ENCODE data around the gene ABCG8. TPM values are rescaled to one million over a fixed set of nuclear protein-coding genes. Genes with fewer than 3 reads are reported as not detected.

ABCG8 gene
- total RNA-seq, 4 donors from 2014 or later, result not detected

DNA sequence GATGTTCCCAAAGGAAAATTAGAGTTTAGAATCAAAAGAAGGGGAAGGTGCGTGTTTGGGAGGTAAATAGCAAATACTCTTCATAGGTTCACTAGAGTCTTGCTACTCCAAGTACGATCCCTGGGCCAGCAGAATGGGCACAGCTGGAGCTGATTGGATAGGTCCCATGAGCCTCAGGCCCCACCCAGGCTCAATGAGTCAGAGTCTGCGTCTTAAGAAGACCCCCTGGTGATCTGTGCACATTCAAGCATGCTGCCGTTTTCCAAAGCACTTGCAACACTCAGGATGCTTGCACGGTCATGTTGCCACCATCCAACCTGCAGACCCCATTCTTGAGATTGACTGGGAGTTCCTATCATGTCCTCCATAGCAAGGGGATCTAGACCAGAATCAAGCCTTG, 40.5 kb downstream of the ABCG8 start:
- H3K36me3 ChIP-seq, result no peaks in the 10 kb centered on the region
- DNase-seq (ENCODE audit: low spot score in 2 of 2), result no peak
- H3K27ac ChIP-seq, result no peak overlapping the region
- H3K9me3 ChIP-seq, result no peaks in the 10 kb centered on the region
- TF ChIP-seq POLR2A (IDR thresholded peaks at IDR 0.05) (no peak), CTCF (IDR thresholded peaks at IDR 0.05) (no peak), EP300 (IDR thresholded peaks at IDR 0.05) (no peak)
- H3K27me3 ChIP-seq, result no peaks in the 10 kb centered on the region
- 65 to 70% methylated on average over 5 of the region's 5 CpGs for WGBS, 2 donors
- H3K4me1 ChIP-seq, result no peaks in the 10 kb centered on the region
- H3K4me3 ChIP-seq, result no peak overlapping the region

DNA sequence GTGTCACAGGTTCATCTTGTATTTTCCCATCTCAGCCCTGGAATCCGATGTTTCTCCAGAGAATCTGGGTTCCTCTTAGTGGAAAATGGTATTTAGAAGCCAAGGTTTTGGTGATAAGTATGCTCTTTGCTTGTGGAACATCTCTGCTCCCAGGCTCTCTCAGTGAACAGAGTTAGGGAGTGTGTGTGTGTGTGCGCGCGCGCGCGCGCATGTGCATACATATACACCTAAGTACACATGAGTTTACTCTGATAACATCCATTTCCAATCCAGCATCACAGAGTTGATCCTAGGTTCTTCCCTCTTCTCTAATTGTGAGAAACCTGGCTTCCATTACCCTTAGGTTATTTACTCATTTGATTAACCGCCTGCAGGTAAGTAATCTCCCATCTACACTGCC, 41.7 kb downstream of the ABCG8 start:
- H3K4me3 ChIP-seq, result no peak overlapping the region
- WGBS, 2 donors, result 82 to 88% methylated on average over 9 of the region's 9 CpGs
- DNase-seq (ENCODE audit: low spot score in 2 of 2), result no peak
- no peak overlapping the region for H3K27ac ChIP-seq
- H3K36me3 ChIP-seq, result no peaks in the 10 kb centered on the region
- H3K27me3 ChIP-seq, result no peaks in the 10 kb centered on the region
- no peaks in the 10 kb centered on the region for H3K9me3 ChIP-seq
- no peaks in the 10 kb centered on the region for H3K4me1 ChIP-seq
- no peak for TF ChIP-seq EP300 (IDR thresholded peaks at IDR 0.05)
- no peak for TF ChIP-seq CTCF (IDR thresholded peaks at IDR 0.05)
- TF ChIP-seq POLR2A (IDR thresholded peaks at IDR 0.05), result no peak

DNA sequence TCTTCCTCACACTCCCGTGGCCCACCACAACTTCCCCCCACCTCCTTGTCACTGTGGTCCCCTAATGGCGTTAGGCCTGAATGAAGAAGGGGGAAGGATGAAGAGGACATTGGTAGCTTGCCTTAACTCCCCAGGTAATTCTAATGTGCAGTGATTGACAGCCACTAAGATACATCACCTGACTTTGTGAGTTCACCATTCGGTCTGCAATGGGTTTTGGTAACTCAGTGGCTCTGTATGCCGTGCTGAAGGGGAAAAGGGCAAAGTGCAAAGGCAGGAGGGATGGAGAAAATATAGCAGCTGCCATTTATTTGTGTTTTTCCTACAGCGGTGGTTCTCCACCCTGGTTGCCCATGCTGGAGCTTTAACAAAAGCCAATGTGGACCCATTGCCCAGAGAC, 42.2 kb downstream of the ABCG8 start:
- DNase-seq (ENCODE audit: low spot score in 2 of 2), result no peak
- 81 to 84% methylated on average over 5 of the region's 5 CpGs for WGBS, 2 donors
- Histone ChIP-seq H3K4me1 (no peaks in the 10 kb centered on the region), H3K4me3 (no peak overlapping the region), H3K27ac (no peak overlapping the region), H3K27me3 (no peaks in the 10 kb centered on the region), H3K36me3 (peaks cover 0 to 4% (median 0%) of the 10 kb centered on the region in 3 donors), H3K9me3 (no peaks in the 10 kb centered on the region)
- TF ChIP-seq POLR2A (IDR thresholded peaks at IDR 0.05) (no peak), EP300 (IDR thresholded peaks at IDR 0.05) (no peak), CTCF (IDR thresholded peaks at IDR 0.05) (no peak)

DNA sequence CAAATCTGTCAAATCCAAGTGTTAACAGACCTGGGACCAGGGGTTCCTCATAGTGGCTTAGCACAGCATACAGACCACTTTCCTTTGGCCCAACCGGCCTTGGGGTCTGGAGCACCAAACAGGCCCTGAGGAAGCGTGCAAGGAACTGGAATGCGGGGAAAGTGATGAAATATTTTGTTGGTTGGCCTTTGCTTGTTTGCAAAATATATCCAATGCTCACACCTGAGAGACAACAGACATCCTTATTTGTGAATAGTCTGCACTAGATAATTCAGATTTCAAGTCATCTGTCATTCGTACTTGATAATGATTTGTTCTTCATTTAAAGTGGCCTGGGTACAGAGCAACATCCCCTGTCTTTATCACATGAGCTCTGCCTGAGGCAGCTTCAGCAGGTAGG, 43.5 kb downstream of the ABCG8 start:
- H3K9me3 ChIP-seq, result no peaks in the 10 kb centered on the region
- no peak overlapping the region for H3K27ac ChIP-seq
- no peak for DNase-seq (ENCODE audit: low spot score in 2 of 2)
- H3K4me3 ChIP-seq, result no peak overlapping the region
- no peaks in the 10 kb centered on the region for H3K4me1 ChIP-seq
- H3K27me3 ChIP-seq, result no peaks in the 10 kb centered on the region
- TF ChIP-seq EP300 (IDR thresholded peaks at IDR 0.05) (no peak), CTCF (IDR thresholded peaks at IDR 0.05) (no peak), POLR2A (IDR thresholded peaks at IDR 0.05) (no peak)
- WGBS, 2 donors, result 83 to 86% methylated on average over 4 of the region's 4 CpGs
- H3K36me3 ChIP-seq, result peaks cover 0 to 17% (median 0%) of the 10 kb centered on the region in 3 donors

- TF ChIP-seq EP300 (IDR thresholded peaks at IDR 0.05) (no peak), CTCF (IDR thresholded peaks at IDR 0.05) (no peak)
- no peak for DNase-seq (ENCODE audit: low spot score in 2 of 2)
- Histone ChIP-seq H3K27ac (no peak overlapping the region), H3K36me3 (peaks cover 0 to 41% (median 0%) of the 10 kb centered on the region in 3 donors), H3K9me3 (no peaks in the 10 kb centered on the region), H3K27me3 (no peaks in the 10 kb centered on the region), H3K4me3 (no peak overlapping the region), H3K4me1 (no peaks in the 10 kb centered on the region)
- WGBS, 2 donors, result 64 to 76% methylated on average over 5 of the region's 5 CpGs
These were observed 45.9 kb downstream of the ABCG8 start for GRCh38 chr2:43884689-43885088.

Measured in tibial nerve (tissue), 4 donors.